Stimulated activated CD4-positive, alpha-beta T cell treated with anti-CD3 and anti-CD28 coated beads, Interleukin-1b, Interleukin-23, amount 100 ng/mL, for 24 hours (primary cell): ENCODE data around the gene WHAMM.
"Not testable (repeated sequence)": the region's sequence is repeated elsewhere in the genome, so short reads cannot be mapped to it uniquely, and the experiment has no call there.

Source experiments
- DNase-seq, 4 experiments: peaks; one replicate each; pipeline ENCODE4 v3.0.0-alpha.2; 2020; ENCODE audit warnings: low read depth in 4 of 4, low spot score in 1 of 4

WHAMM gene

GRCh38 chr15:82799183-82799841, 10.1 kb upstream of the WHAMM start:
- no peak for DNase-seq

- no peak for DNase-seq
These were observed 6.9 kb upstream of the WHAMM start for GRCh38 chr15:82802497-82802896.

GRCh38 chr15:82803793-82804574, 5.4 kb upstream of the WHAMM start:
- DNase-seq = no peak

GRCh38 chr15:82804575-82804949, 4.9 kb upstream of the WHAMM start:
- no peak for DNase-seq

GRCh38 chr15:82805994-82806406, 3.4 kb upstream of the WHAMM start, which contains the start of gene FSD2:
Gene FSD2, minus strand, starts transcription at chr15:82806069. Its CDS starts 18,679 bp downstream, at chr15:82787390.
- DNase-seq = no peak

- DNase-seq = no peak
These were observed 1.4 kb upstream of the WHAMM start for GRCh38 chr15:82807920-82808633.

- no peak for DNase-seq
These were observed 790 bp upstream of the WHAMM start for GRCh38 chr15:82808634-82809041.

GRCh38 chr15:82810061-82810889, 847 bp downstream of the WHAMM start:
- peak in 2 of 4 experiments; percentile 12 to 16 for DNase-seq

- DNase-seq = no peak
These were observed 1.5 kb downstream of the WHAMM start for GRCh38 chr15:82810890-82811426.

GRCh38 chr15:82812994-82813393, 3.6 kb downstream of the WHAMM start:
- DNase-seq = no peak

GRCh38 chr15:82820128-82820527, 10.7 kb downstream of the WHAMM start:
- no peak for DNase-seq

- DNase-seq = not testable (repeated sequence)
These were observed 12.0 kb downstream of the WHAMM start for GRCh38 chr15:82821396-82821795.

GRCh38 chr15:82821851-82822250, 12.4 kb downstream of the WHAMM start:
- not testable (repeated sequence) for DNase-seq

- DNase-seq = no peak
These were observed 13.6 kb downstream of the WHAMM start for GRCh38 chr15:82823049-82823448.

GRCh38 chr15:82828075-82828474, 18.6 kb downstream of the WHAMM start:
- no peak for DNase-seq

- no peak for DNase-seq
These were observed 19.8 kb downstream of the WHAMM start for GRCh38 chr15:82829234-82829633.

GRCh38 chr15:82830427-82831173, 21.2 kb downstream of the WHAMM start:
- no peak for DNase-seq

GRCh38 chr15:82831894-82832600, 22.6 kb downstream of the WHAMM start:
- DNase-seq = no peak

- peak in 1 of 4 experiments; percentile 41 for DNase-seq
These were observed 23.4 kb downstream of the WHAMM start for GRCh38 chr15:82832601-82833361.
